K562 (cell line): ENCODE results near the gene MYCBP2.

Source experiments
- KDM4B ChIP-seq, 2 experiments: fragments of 450-650 bp in 1 of 2; sonication (generic) in 1 of 2; IDR thresholded peaks; 2 replicates each; pipeline ENCODE4 v1.6.1; 2016 to 2017; ENCODE audit warnings: borderline replicate concordance in 2 of 2, antibody characterized with exemption in 1 of 2, low read depth in 1 of 2, mild to moderate bottlenecking in 1 of 2
- MYNN ChIP-seq, 2 experiments: sonication (generic); formaldehyde crosslinking in 1 of 2; IDR thresholded peaks; 2 replicates each; pipeline versions ENCODE4 v1.5.0 to v1.6.1; 2016 to 2020; ENCODE audit warnings: antibody characterized with exemption in 1 of 2, missing genetic modification reagents in 1 of 2
- TF ChIP-seq, protein P1 (sequence below), 3 experiments: IDR thresholded peaks in 2 of 3; conservative IDR thresholded peaks in 1 of 3; 2 replicates each; pipeline ENCODE4 v1.5.1; 2011 to 2012; ENCODE audit warnings: low read length in 3 of 3, mild to moderate bottlenecking in 3 of 3, control low read depth in 2 of 3, improper control_type of control experiment in 1 of 3, inconsistent platforms in 1 of 3, low read depth in 1 of 3, mixed read lengths in 1 of 3, moderate library complexity in 1 of 3; ENCODE audit not compliant: insufficient read depth in 2 of 3

DNA sequence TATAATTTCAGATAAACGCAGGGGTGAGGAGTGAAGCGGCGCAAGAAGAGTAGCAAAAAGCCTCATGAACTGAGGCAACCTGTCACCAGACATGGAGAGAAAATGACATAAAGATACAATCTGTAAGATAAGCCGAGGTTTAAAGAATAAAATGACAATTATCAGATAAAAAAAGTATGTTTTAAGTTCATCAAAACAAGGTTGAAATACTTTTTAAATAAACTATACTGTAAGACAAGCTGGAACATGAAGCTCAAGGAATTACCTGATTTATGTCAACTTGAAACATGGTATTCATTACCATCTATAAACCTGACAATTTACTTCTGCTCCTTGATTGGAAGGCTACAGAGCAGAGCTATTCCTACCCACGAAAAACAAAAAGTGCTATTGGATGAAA is 61.6 kb downstream of the MYCBP2 start:
- TF ChIP-seq KDM4B (IDR thresholded peaks at IDR 0.05; ENCODE audit: borderline replicate concordance in 2 of 2, low read depth in 1 of 2) (no peak), MYNN (IDR thresholded peaks at IDR 0.05) (no peak), MYNN (CRISPR knock-in tag; IDR thresholded peaks at IDR 0.05) (no peak)
- TF ChIP-seq, protein P1, sequence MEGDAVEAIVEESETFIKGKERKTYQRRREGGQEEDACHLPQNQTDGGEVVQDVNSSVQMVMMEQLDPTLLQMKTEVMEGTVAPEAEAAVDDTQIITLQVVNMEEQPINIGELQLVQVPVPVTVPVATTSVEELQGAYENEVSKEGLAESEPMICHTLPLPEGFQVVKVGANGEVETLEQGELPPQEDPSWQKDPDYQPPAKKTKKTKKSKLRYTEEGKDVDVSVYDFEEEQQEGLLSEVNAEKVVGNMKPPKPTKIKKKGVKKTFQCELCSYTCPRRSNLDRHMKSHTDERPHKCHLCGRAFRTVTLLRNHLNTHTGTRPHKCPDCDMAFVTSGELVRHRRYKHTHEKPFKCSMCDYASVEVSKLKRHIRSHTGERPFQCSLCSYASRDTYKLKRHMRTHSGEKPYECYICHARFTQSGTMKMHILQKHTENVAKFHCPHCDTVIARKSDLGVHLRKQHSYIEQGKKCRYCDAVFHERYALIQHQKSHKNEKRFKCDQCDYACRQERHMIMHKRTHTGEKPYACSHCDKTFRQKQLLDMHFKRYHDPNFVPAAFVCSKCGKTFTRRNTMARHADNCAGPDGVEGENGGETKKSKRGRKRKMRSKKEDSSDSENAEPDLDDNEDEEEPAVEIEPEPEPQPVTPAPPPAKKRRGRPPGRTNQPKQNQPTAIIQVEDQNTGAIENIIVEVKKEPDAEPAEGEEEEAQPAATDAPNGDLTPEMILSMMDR (IDR thresholded peaks at IDR 0.05 in 2 of 3, conservative IDR thresholded peaks at IDR 0.05 in 1 of 3; ENCODE audit: insufficient read depth in 2 of 3, low read depth in 1 of 3, low read length in 3 of 3) = no peak
